Activated CD4-positive, alpha-beta T cell treated with anti-CD3 and anti-CD28 coated beads, Interleukin-2, amount 10 ng/mL, durations not matched to agents 7 days and 5 days (primary cell): Measurements from ENCODE around the gene PRDX6. TPM values are rescaled to one million over a fixed set of nuclear protein-coding genes. Genes with fewer than 3 reads are reported as not detected.
"Not testable (repeated sequence)": the region's sequence is repeated elsewhere in the genome, so short reads cannot be mapped to it uniquely, and the experiment has no call there.

Source experiments
- CTCF ChIA-PET: fragments of 350-600 bp; sonication (Branson Sonifier 250); formaldehyde crosslinking; loops from one replicate; lab custom pipeline; 2021; ENCODE audit warnings: antibody characterized with exemption; lab: Charles Lee
- POLR2A ChIA-PET: fragments of 350-600 bp; sonication (Branson Sonifier 250); formaldehyde crosslinking; loops from one replicate; lab custom pipeline; 2021; ENCODE audit warnings: antibody characterized with exemption; lab: Charles Lee
- DNase-seq: peaks from one replicate; pipeline ENCODE4 v3.0.0-alpha.2; 2020
- H3K27ac Mint-ChIP-seq: one replicate; pipeline ENCODE4 v1.8.0; 2021; ENCODE audit warnings: mild to moderate bottlenecking, moderate library complexity, mixed read lengths
- H3K27me3 Mint-ChIP-seq: one replicate; pipeline ENCODE4 v1.8.0; 2021; ENCODE audit warnings: mixed read lengths
- H3K36me3 Mint-ChIP-seq: one replicate; pipeline ENCODE4 v1.8.0; 2021; ENCODE audit warnings: low read depth, mixed read lengths
- H3K4me1 Mint-ChIP-seq: one replicate; pipeline ENCODE4 v1.8.0; 2021; ENCODE audit warnings: mixed read lengths
- H3K4me3 Mint-ChIP-seq: one replicate; pipeline ENCODE4 v1.8.0; 2021; ENCODE audit warnings: mild to moderate bottlenecking, moderate library complexity, mixed read lengths
- H3K9me3 Mint-ChIP-seq: one replicate; pipeline ENCODE4 v1.8.0; 2021; ENCODE audit warnings: mixed read lengths
- total RNA-seq, 2 experiments: library from RNA; stranded (reverse); gene quantifications; one replicate each; pipeline ENCODE4 v1.2.3, GENCODE V29; 2021

PRDX6 gene
- total RNA-seq, 2 experiments from 2014 or later: 110 TPM

DNA sequence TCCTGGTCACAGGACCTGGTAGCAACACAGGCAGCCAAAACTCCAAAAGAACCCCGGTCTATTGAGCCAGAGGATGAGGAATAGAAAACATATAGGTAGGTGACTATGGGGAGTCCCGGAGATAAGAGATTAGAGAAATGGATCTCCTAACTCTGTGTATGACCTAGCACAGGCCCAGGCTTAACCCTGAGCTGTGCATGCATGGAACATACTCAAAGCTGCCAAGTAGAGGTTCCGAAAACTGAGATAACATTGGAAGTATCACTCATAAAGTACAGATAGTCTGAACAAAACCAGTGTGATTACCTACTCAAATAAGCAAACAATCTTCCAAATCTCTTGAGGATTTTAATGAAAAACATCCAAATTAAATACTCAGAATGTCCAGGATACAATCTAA is 31.5 kb upstream of the PRDX6 start:
- ChIA-PET CTCF (no interaction called here), POLR2A (no interaction called here)
- DNase-seq: no peak
- Mint-ChIP-seq H3K4me1 (peaks cover 22% of the 10 kb centered on the region), H3K27me3 (no peaks in the 10 kb centered on the region), H3K4me3 (no peak overlapping the region), H3K36me3 (peaks cover 36% of the 10 kb centered on the region), H3K27ac (no peak overlapping the region), H3K9me3 (peaks cover 27% of the 10 kb centered on the region)

GRCh38 chr1:173447224-173447623 is 29.9 kb upstream of the PRDX6 start:
- H3K4me1 Mint-ChIP-seq: peaks cover 22% of the 10 kb centered on the region
- H3K4me3 Mint-ChIP-seq: no peak overlapping the region
- ChIA-PET POLR2A (no interaction called here), CTCF (interaction anchor here (0.5 kb wide), 1 partner anchor 25 kb away, joined by 3 read pairs; no protein-coding TSS in a partner anchor)
- no peaks in the 10 kb centered on the region for H3K27me3 Mint-ChIP-seq
- H3K27ac Mint-ChIP-seq: no peak overlapping the region
- peaks cover 39% of the 10 kb centered on the region for H3K36me3 Mint-ChIP-seq
- no peak for DNase-seq
- H3K9me3 Mint-ChIP-seq: peaks cover 27% of the 10 kb centered on the region

GRCh38 chr1:173448945-173449344 is 28.2 kb upstream of the PRDX6 start:
- Mint-ChIP-seq H3K36me3 (peaks cover 39% of the 10 kb centered on the region), H3K4me3 (no peak overlapping the region), H3K4me1 (peaks cover 17% of the 10 kb centered on the region), H3K27ac (no peak overlapping the region), H3K9me3 (peaks cover 26% of the 10 kb centered on the region), H3K27me3 (no peaks in the 10 kb centered on the region)
- CTCF ChIA-PET: interaction anchor here (0.6 kb wide), 2 partner anchors 138 to 488 kb away, joined by 3 read pairs; no protein-coding TSS in a partner anchor
- POLR2A ChIA-PET: no interaction called here
- DNase-seq: no peak

DNA sequence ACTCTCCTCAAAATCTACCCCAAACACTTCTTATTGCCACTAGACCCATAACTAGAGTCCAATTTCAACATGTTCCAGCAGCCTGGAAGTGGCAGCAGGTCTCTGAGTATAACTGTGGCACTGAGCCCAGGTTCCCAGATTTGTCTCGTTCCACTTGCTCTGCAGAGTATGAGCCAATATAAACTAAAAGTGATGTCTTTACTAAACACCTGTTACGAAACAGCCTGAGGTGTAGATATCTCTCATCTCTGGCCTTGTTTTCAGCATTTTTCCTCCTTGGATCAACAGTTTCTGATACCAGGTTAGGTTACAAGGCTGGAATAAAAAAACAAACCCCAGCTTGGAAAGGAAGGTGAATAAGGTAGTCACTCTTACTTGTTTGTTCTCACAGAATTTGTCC is 25.2 kb upstream of the PRDX6 start:
- Mint-ChIP-seq H3K9me3 (peaks cover 9% of the 10 kb centered on the region), H3K27ac (no peak overlapping the region), H3K4me1 (peaks cover 21% of the 10 kb centered on the region), H3K27me3 (no peaks in the 10 kb centered on the region), H3K36me3 (peaks cover 47% of the 10 kb centered on the region), H3K4me3 (no peak overlapping the region)
- ChIA-PET CTCF (interaction anchor here (0.6 kb wide), 1 partner anchor 13 kb away, joined by 3 read pairs; no protein-coding TSS in a partner anchor), POLR2A (no interaction called here)
- DNase-seq: no peak

DNA sequence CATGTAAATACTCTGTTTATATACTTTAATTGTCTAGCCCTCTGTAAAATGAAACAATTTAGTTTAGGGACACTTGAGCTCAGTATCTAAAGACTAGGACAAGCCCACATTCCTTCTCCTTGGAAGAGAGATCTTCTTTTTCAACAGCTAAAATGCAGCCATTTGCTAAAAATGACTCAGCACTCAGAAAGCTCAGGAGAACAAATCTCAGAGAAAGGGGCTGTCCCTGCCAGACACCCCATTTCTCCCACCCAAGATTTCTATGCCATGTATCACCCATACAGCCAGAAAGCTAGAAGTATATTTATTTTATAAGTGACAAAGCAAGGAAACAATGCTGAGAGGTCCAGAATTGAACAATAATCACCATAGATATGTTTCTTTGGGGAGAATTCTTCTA is 23.2 kb upstream of the PRDX6 start:
- Mint-ChIP-seq H3K27ac (no peak overlapping the region), H3K4me3 (no peak overlapping the region)

DNA sequence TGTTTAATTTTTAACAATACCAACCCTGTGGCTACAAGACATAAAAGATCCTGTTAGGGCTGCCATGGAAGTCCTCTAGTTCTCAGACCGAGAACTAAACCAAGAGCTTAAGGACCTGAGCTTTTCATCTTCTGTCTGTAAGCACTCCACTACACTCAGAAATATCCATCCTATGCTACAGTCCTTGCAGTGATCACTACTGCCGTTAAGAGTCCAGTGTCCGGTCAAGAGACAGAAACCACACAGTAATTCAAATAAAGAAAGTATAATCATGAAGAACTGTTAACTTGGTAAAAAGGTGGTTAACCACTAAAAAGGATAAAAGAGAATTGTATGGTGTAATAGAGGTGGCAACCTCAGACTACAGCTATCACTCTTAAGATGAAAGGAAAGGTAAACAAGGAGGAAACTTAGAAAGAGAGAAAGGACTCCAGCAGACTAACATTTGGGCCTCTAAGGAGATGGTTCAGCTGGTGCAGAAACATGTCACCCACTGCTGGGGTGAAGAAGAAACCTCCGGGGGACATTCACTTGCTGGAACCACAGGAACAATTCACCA is 22.1 kb upstream of the PRDX6 start:
- Mint-ChIP-seq H3K4me1 (peaks cover 27% of the 10 kb centered on the region), H3K9me3 (peaks cover 2% of the 10 kb centered on the region), H3K4me3 (no peak overlapping the region), H3K36me3 (peaks cover 44% of the 10 kb centered on the region), H3K27me3 (no peaks in the 10 kb centered on the region), H3K27ac (no peak overlapping the region)
- ChIA-PET POLR2A (no interaction called here), CTCF (interaction anchor here (0.7 kb wide), 1 partner anchor 14 kb away, joined by 3 read pairs; no protein-coding TSS in a partner anchor)
- no peak for DNase-seq

More for the DNA sequence above, 23.2 kb upstream of the PRDX6 start:
- Mint-ChIP-seq H3K9me3 (peaks cover 6% of the 10 kb centered on the region), H3K36me3 (peaks cover 43% of the 10 kb centered on the region), H3K4me1 (peaks cover 21% of the 10 kb centered on the region), H3K27me3 (no peaks in the 10 kb centered on the region)
- ChIA-PET POLR2A (no interaction called here), CTCF (no interaction called here)
- no peak for DNase-seq

DNA sequence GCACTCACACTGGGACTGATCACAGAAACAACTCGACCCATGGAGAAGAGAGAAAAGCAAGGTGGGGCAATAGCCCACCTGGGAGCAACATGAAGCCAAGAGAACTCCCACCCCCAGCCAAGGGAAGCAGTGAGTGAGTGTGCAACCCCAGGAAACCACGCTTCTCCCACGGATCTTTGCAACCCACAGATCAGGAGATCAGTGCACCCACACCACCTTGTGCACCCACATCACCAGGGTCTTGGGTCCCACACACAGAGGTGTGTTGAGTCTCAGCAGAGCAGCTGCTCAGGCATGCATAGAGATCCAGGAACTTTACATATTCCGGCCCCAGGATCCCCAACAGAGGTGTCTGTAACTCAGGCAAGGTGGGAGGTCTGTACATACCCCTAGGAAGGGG is 17.2 kb upstream of the PRDX6 start:
- Mint-ChIP-seq H3K27ac (no peak overlapping the region), H3K4me1 (peaks cover 26% of the 10 kb centered on the region), H3K4me3 (no peak overlapping the region), H3K36me3 (peaks cover 76% of the 10 kb centered on the region), H3K9me3 (peaks cover 30% of the 10 kb centered on the region), H3K27me3 (no peaks in the 10 kb centered on the region)
- CTCF ChIA-PET: no interaction called here
- POLR2A ChIA-PET: no interaction called here
- no peak for DNase-seq

- CTCF ChIA-PET: interaction anchor here (1.4 kb wide), 1 partner anchor 10 kb away, joined by 7 read pairs; no protein-coding TSS in a partner anchor
- POLR2A ChIA-PET, DNase-seq, H3K27me3 Mint-ChIP-seq, H3K4me3 Mint-ChIP-seq, H3K27ac Mint-ChIP-seq: not testable (repeated sequence)
- Mint-ChIP-seq H3K4me1 (peaks cover 14% of the 10 kb centered on the region), H3K36me3 (peaks cover 59% of the 10 kb centered on the region), H3K9me3 (peaks cover 45% of the 10 kb centered on the region)
These were observed 14.5 kb upstream of the PRDX6 start for GRCh38 chr1:173462666-173463065.

DNA sequence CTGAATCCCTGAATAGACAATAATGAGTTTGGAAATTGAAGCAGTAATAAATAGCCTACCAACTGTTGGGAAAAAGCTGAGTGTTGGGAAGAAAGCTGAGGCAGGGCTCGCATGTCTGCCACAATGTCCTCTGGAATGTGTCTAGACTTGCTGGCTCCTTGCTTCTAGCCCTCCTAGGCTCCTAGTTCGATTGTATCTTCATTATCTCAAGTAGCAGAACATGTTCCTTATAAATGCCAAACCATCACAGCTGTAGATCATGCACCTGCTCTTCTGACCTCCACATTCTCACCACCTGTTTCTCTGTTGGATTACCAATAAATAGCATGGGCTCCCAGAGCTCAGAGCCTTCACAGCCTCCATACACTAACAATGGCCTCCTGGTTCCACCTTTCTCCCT is 12.9 kb upstream of the PRDX6 start:
- H3K9me3 Mint-ChIP-seq: peaks cover 53% of the 10 kb centered on the region
- H3K27me3 Mint-ChIP-seq, H3K4me3 Mint-ChIP-seq, DNase-seq, H3K27ac Mint-ChIP-seq, POLR2A ChIA-PET: not testable (repeated sequence)
- peaks cover 14% of the 10 kb centered on the region for H3K4me1 Mint-ChIP-seq
- H3K36me3 Mint-ChIP-seq: peaks cover 62% of the 10 kb centered on the region
- CTCF ChIA-PET: interaction anchor here (0.6 to 1.4 kb wide), 2 partner anchors 9 to 12 kb away, joined by 3 to 7 read pairs; no protein-coding TSS in a partner anchor

- no peak overlapping the region for H3K27ac Mint-ChIP-seq
- peaks cover 66% of the 10 kb centered on the region for H3K36me3 Mint-ChIP-seq
- ChIA-PET CTCF (interaction anchor here (2.6 kb wide), 1 partner anchor 9 kb away, joined by 8 read pairs; the partner anchor contains the start of gene PRDX6), POLR2A (interaction anchor here (1.0 kb wide), 1 partner anchor 9 kb away, joined by 3 read pairs; no protein-coding TSS in a partner anchor)
- H3K27me3 Mint-ChIP-seq: no peaks in the 10 kb centered on the region
- H3K4me3 Mint-ChIP-seq: no peak overlapping the region
- peaks cover 5% of the 10 kb centered on the region for H3K4me1 Mint-ChIP-seq
- peaks cover 67% of the 10 kb centered on the region for H3K9me3 Mint-ChIP-seq
- DNase-seq: no peak
These were observed 9.7 kb upstream of the PRDX6 start for GRCh38 chr1:173467426-173467825.

DNA sequence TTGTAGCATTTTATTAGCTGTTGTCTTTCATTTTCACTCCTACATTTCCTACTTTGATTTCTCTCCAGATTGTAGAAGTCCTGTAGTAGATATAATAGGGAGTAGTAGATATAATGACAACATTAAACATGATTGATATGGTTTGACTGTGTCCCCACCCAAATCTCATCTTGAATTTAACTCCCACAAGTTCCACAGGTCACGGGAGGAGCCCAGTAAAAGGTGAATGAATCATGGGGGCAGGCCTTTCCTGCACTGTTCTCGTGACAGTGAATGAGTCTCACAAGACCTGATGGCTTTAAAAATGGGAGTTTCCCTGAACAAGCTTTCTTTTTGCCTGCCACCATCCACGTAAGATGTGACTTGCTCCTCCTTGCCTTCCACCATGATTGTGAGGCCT is 7.5 kb upstream of the PRDX6 start:
- peaks cover 60% of the 10 kb centered on the region for H3K36me3 Mint-ChIP-seq
- H3K27me3 Mint-ChIP-seq: no peaks in the 10 kb centered on the region
- no peak overlapping the region for H3K4me3 Mint-ChIP-seq
- H3K27ac Mint-ChIP-seq: no peak overlapping the region
- ChIA-PET POLR2A (no interaction called here), CTCF (interaction anchor here (1.0 kb wide), 1 partner anchor 14 kb away, joined by 3 read pairs; no protein-coding TSS in a partner anchor)
- no peak for DNase-seq
- H3K9me3 Mint-ChIP-seq: peaks cover 52% of the 10 kb centered on the region
- H3K4me1 Mint-ChIP-seq: peaks cover 15% of the 10 kb centered on the region

DNA sequence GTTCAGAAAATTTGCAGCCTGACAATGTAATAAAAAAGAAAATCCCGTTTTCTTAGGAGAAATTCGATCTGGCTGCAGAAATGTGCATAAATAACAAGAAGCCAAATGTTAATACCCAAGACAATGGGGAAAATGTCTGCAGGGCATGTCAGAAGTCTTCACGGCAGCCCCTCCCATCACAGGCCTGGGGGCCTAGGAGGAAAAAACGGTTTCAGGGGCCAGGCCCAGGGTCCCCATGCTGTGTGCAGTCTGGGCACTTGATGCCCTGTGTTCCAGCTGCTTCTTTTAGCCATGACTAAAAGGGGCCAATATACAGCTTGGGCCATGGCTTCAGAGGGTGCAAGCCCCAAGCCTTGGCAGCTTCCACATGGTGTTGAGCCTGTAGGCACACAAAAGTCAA is 6.5 kb upstream of the PRDX6 start:
- no peak overlapping the region for H3K4me3 Mint-ChIP-seq
- H3K4me1 Mint-ChIP-seq: peaks cover 21% of the 10 kb centered on the region
- no peaks in the 10 kb centered on the region for H3K27me3 Mint-ChIP-seq
- H3K36me3 Mint-ChIP-seq: peaks cover 64% of the 10 kb centered on the region
- peaks cover 46% of the 10 kb centered on the region for H3K9me3 Mint-ChIP-seq
- DNase-seq: no peak
- H3K27ac Mint-ChIP-seq: no peak overlapping the region
- ChIA-PET POLR2A (no interaction called here), CTCF (no interaction called here)

GRCh38 chr1:173473599-173474011 is 3.5 kb upstream of the PRDX6 start:
- POLR2A ChIA-PET: no interaction called here
- H3K36me3 Mint-ChIP-seq: peaks cover 58% of the 10 kb centered on the region

More at GRCh38 chr1:173473599-173474011, 3.5 kb upstream of the PRDX6 start:
- Mint-ChIP-seq H3K9me3 (peaks cover 32% of the 10 kb centered on the region), H3K4me1 (peaks cover 36% of the 10 kb centered on the region), H3K27ac (no peak overlapping the region), H3K27me3 (no peaks in the 10 kb centered on the region), H3K4me3 (no peak overlapping the region)
- DNase-seq: no peak
- CTCF ChIA-PET: interaction anchor here (1.3 kb wide), 1 partner anchor 10 kb away, joined by 7 read pairs; no protein-coding TSS in a partner anchor
